Tibial nerve (tissue), 4 donors: Measurements from ENCODE around the gene PDIA6. TPM values are rescaled to one million over a fixed set of nuclear protein-coding genes. Genes with fewer than 3 reads are reported as not detected.

ENCODE experiments used
- DNase-seq, 2 donors: peaks; one replicate each; pipeline ENCODE4 v3.0.0-alpha.2; 2019; ENCODE audit warnings: low spot score in 2 of 2
- H3K27ac ChIP-seq, 4 donors: fragments of 200-600 bp; sonication (generic) in 3 of 4; one replicate each; pipeline ENCODE4 v1.5.1; 2017 to 2019; ENCODE audit warnings: mild to moderate bottlenecking in 1 of 4
- H3K27me3 ChIP-seq, 2 donors: fragments of 200-600 bp; sonication (generic) in 1 of 2; one replicate each; pipeline versions ENCODE4 v1.5.1 to v1.6.0; 2017 to 2019
- H3K36me3 ChIP-seq, 3 donors: fragments of 200-600 bp; sonication (generic); one replicate each; pipeline ENCODE4 v1.5.1; 2018 to 2019
- H3K4me1 ChIP-seq, 4 donors: fragments of 200-600 bp; sonication (generic) in 3 of 4; one replicate each; pipeline ENCODE4 v1.5.1; 2017 to 2019
- H3K4me3 ChIP-seq, 4 donors: fragments of 200-600 bp; sonication (generic) in 3 of 4; one replicate each; pipeline ENCODE4 v1.5.1; 2017 to 2019; ENCODE audit warnings: mild to moderate bottlenecking in 1 of 4, moderate library complexity in 1 of 4
- H3K9me3 ChIP-seq, 4 donors: fragments of 200-600 bp; sonication (generic) in 3 of 4; one replicate each; pipeline ENCODE4 v1.5.1; 2017 to 2019
- CTCF ChIP-seq, 5 experiments: fragments of 200-600 bp in 3 of 5; fragments of 450-650 bp in 2 of 5; sonication (generic) in 3 of 5; IDR thresholded peaks; one replicate each; pipeline ENCODE4 v1.5.1; 2016 to 2019; ENCODE audit warnings: antibody characterized with exemption in 5 of 5, mild to moderate bottlenecking in 3 of 5, moderate library complexity in 2 of 5
- EP300 ChIP-seq, 2 donors: sonication (generic); formaldehyde crosslinking; IDR thresholded peaks; one replicate each; pipeline ENCODE4 v1.6.1; 2017; ENCODE audit warnings: antibody characterized with exemption in 2 of 2, mild to moderate bottlenecking in 1 of 2
- POLR2A ChIP-seq, 2 donors: fragments of 450-650 bp; IDR thresholded peaks; one replicate each; pipeline ENCODE4 v1.6.1; 2017; ENCODE audit warnings: antibody characterized with exemption in 2 of 2, mild to moderate bottlenecking in 2 of 2, moderate library complexity in 2 of 2
- WGBS, 2 donors: methylation state at CpG; one replicate each; pipeline ENCODE4 v1.1.5; 2018; 5-methylcytosine and 5-hydroxymethylcytosine counted together
- total RNA-seq, 4 donors: library from RNA; depleted of rRNA; stranded (reverse); fragments of >200 nt; gene quantifications; one replicate each; pipeline ENCODE4 v1.1.0, GENCODE V29; 2016

PDIA6 gene
- 10 to 100 TPM; 61.4 to 84.3 (median 76.2) TPM for total RNA-seq

GRCh38 chr2:10812362-10813162 lies at the start of gene PDIA6:
TSS of gene PDIA6 (minus strand) at chr2:10812785. CDS start at chr2:10812696, 89 bp downstream.
- TF ChIP-seq POLR2A (IDR thresholded peaks at IDR 0.05) (peak; percentile 86 to 87), EP300 (IDR thresholded peaks at IDR 0.05) (peak in 1 of 2 donors; percentile 50), CTCF (IDR thresholded peaks at IDR 0.05) (peak; percentile 13 to 79 (median 24))
- DNase-seq: peak; percentile 97 to 98
- Histone ChIP-seq H3K4me3 (peak within 1 kb of the TSS; percentile 69 to 92 (median 79)), H3K27ac (peak within 1 kb of the TSS; percentile 87 to 93 (median 90)), H3K36me3 (no peaks in the 10 kb centered on the region), H3K9me3 (no peaks in the 10 kb centered on the region), H3K4me1 (peaks cover 0 to 47% (median 17%) of the 10 kb centered on the region in 4 donors), H3K27me3 (no peaks in the 10 kb centered on the region)
- 1 to 2% methylated on average over 27 to 53 of the region's 98 CpGs for WGBS, 2 donors

- Histone ChIP-seq H3K4me3 (no peak overlapping the region), H3K9me3 (no peaks in the 10 kb centered on the region)
- no peak for TF ChIP-seq CTCF (IDR thresholded peaks at IDR 0.05)
- TF ChIP-seq POLR2A (IDR thresholded peaks at IDR 0.05): no peak
- TF ChIP-seq EP300 (IDR thresholded peaks at IDR 0.05): no peak
Measured at GRCh38 chr2:10862330-10862729, 49.7 kb upstream of the PDIA6 start.

GRCh38 chr2:10861765-10862164 lies 49.2 kb upstream of the PDIA6 start:
- Histone ChIP-seq H3K27ac (no peak overlapping the region), H3K27me3 (no peaks in the 10 kb centered on the region), H3K4me1 (no peaks in the 10 kb centered on the region), H3K9me3 (no peaks in the 10 kb centered on the region), H3K36me3 (no peaks in the 10 kb centered on the region), H3K4me3 (no peak overlapping the region)
- TF ChIP-seq EP300 (IDR thresholded peaks at IDR 0.05): no peak
- WGBS, 2 donors: 86 to 87% methylated on average over 5 of the region's 5 CpGs
- DNase-seq: no peak

More at GRCh38 chr2:10862330-10862729, 49.7 kb upstream of the PDIA6 start:
- DNase-seq: no peak
- Histone ChIP-seq H3K4me1 (no peaks in the 10 kb centered on the region), H3K27ac (no peak overlapping the region), H3K27me3 (no peaks in the 10 kb centered on the region), H3K36me3 (no peaks in the 10 kb centered on the region)
- 71 to 77% methylated on average over 6 to 10 of the region's 10 CpGs for WGBS, 2 donors

GRCh38 chr2:10860814-10861325 lies 48.3 kb upstream of the PDIA6 start:
- no peak overlapping the region for H3K4me3 ChIP-seq
- no peaks in the 10 kb centered on the region for H3K36me3 ChIP-seq
- WGBS, 2 donors: 90% methylated on average over 8 of the region's 8 CpGs
- H3K9me3 ChIP-seq: no peaks in the 10 kb centered on the region
- no peaks in the 10 kb centered on the region for H3K4me1 ChIP-seq
- TF ChIP-seq POLR2A (IDR thresholded peaks at IDR 0.05): no peak
- TF ChIP-seq CTCF (IDR thresholded peaks at IDR 0.05): no peak
- no peak for TF ChIP-seq EP300 (IDR thresholded peaks at IDR 0.05)
- no peaks in the 10 kb centered on the region for H3K27me3 ChIP-seq
- no peak overlapping the region for H3K27ac ChIP-seq
- no peak for DNase-seq

GRCh38 chr2:10860081-10860813 lies 47.7 kb upstream of the PDIA6 start:
- Histone ChIP-seq H3K4me1 (no peaks in the 10 kb centered on the region), H3K36me3 (no peaks in the 10 kb centered on the region)
- whole genome bisulfite sequencing, 2 donors: 79 to 87% methylated on average over 13 of the region's 13 CpGs

More at GRCh38 chr2:10860081-10860813, 47.7 kb upstream of the PDIA6 start:
- H3K9me3 ChIP-seq: no peaks in the 10 kb centered on the region
- H3K4me3 ChIP-seq: no peak overlapping the region
- no peaks in the 10 kb centered on the region for H3K27me3 ChIP-seq
- DNase-seq: no peak
- TF ChIP-seq POLR2A (IDR thresholded peaks at IDR 0.05) (no peak), EP300 (IDR thresholded peaks at IDR 0.05) (no peak), CTCF (IDR thresholded peaks at IDR 0.05) (no peak)
- H3K27ac ChIP-seq: no peak overlapping the region
